CD4-positive, alpha-beta T cell (primary cell): ENCODE measurements around the gene DNAH9. TPM values are rescaled to one million over a fixed set of nuclear protein-coding genes. Genes with fewer than 3 reads are reported as not detected.

Experiments
- ATAC-seq: fragments of 200-7000 bp; cut with Tn5 transposase; one replicate; pipeline ENCODE4 v1.10.0; 2022; ENCODE audit warnings: mild to moderate bottlenecking; ENCODE audit not compliant: poor library complexity
- CTCF ChIA-PET: fragments of 350-600 bp; sonication (Branson Sonifier 250); formaldehyde crosslinking; loops from one replicate; lab custom pipeline; 2021; ENCODE audit warnings: antibody characterized with exemption, inconsistent platforms; lab: Charles Lee
- POLR2A ChIA-PET: fragments of 350-600 bp; sonication (Branson Sonifier 250); formaldehyde crosslinking; loops from one replicate; lab custom pipeline; 2021; ENCODE audit warnings: antibody characterized with exemption, inconsistent platforms; lab: Charles Lee
- DNase-seq, 14 experiments: peaks; one replicate each; pipeline ENCODE4 v3.0.0-alpha.2; 2013 to 2020; ENCODE audit warnings: mixed read lengths in 2 of 14
- H3K27ac ChIP-seq, 2 donors: one replicate each; pipeline versions ENCODE4 v1.5.1 to v1.7.0; 2013; ENCODE audit warnings: low read length in 2 of 2, low read depth in 1 of 2, mild to moderate bottlenecking in 1 of 2
- H3K27me3 ChIP-seq, 2 experiments: 1 replicate in 1 of 2; 2 replicates in 1 of 2; pipeline versions ENCODE4 v1.6.1 to v1.7.0; 2013; ENCODE audit warnings: low read length in 2 of 2, control low read depth in 1 of 2, mild to moderate bottlenecking in 1 of 2, moderate library complexity in 1 of 2; ENCODE audit not compliant: insufficient read depth in 2 of 2, control insufficient read depth in 1 of 2
- H3K36me3 ChIP-seq: one replicate; pipeline ENCODE4 v1.6.1; 2013; ENCODE audit warnings: low read length, control low read depth; ENCODE audit not compliant: insufficient read depth
- H3K4me1 ChIP-seq: one replicate; pipeline ENCODE4 v1.6.1; 2013; ENCODE audit warnings: low read length, control low read depth; ENCODE audit not compliant: insufficient read depth
- H3K4me3 ChIP-seq: one replicate; pipeline ENCODE4 v1.5.1; 2013; ENCODE audit warnings: mild to moderate bottlenecking, low read length, moderate library complexity
- H3K9me3 ChIP-seq, 2 experiments: 1 replicate in 1 of 2; 2 replicates in 1 of 2; pipeline versions ENCODE4 v1.6.1 to v1.7.0; 2013; ENCODE audit warnings: low read length in 2 of 2, mild to moderate bottlenecking in 2 of 2, control low read depth in 1 of 2, moderate library complexity in 1 of 2; ENCODE audit not compliant: control insufficient read depth in 1 of 2, insufficient read depth in 1 of 2
- H3K27ac Mint-ChIP-seq: one replicate; pipeline ENCODE4 v1.8.0; 2020; ENCODE audit warnings: mixed read lengths
- H3K27me3 Mint-ChIP-seq: one replicate; pipeline ENCODE4 v1.8.0; 2021; ENCODE audit warnings: mixed read lengths
- H3K36me3 Mint-ChIP-seq: one replicate; pipeline ENCODE4 v1.8.0; 2021; ENCODE audit warnings: low read depth, mixed read lengths
- H3K4me1 Mint-ChIP-seq: one replicate; pipeline ENCODE4 v1.8.0; 2021; ENCODE audit warnings: low read depth, mixed read lengths
- H3K4me3 Mint-ChIP-seq: one replicate; pipeline ENCODE4 v1.8.0; 2020; ENCODE audit warnings: mild to moderate bottlenecking, mixed read lengths
- H3K9me3 Mint-ChIP-seq: one replicate; pipeline ENCODE4 v1.8.0; 2020; ENCODE audit warnings: mixed read lengths
- intact Hi-C, 2 experiments: fragments of 100-400 bp; cut with DNase I in 1 of 2; cut with micrococcal nuclease in 1 of 2; formaldehyde crosslinking; loops; one replicate each; pipeline versions ENCODE4 v1.15.1 to v1.9.0; 2023 to 2025; cut with DNase I, micrococcal nuclease
- total RNA-seq, 174 experiments: library from RNA in 2 of 174; stranded (reverse) in 2 of 174; gene quantifications; one replicate each; pipeline ENCODE4 v1.2.3 and lab custom pipeline; 2021 to 2026
- TF ChIP-seq, protein P1 (sequence below): fragments of 200-600 bp; IDR thresholded peaks from one replicate; pipeline ENCODE4 v1.8.0; 2022; ENCODE audit warnings: antibody characterized with exemption, mild to moderate bottlenecking

Gene DNAH9
- total RNA-seq, 2 experiments from 2014 or later = not detected

DNA sequence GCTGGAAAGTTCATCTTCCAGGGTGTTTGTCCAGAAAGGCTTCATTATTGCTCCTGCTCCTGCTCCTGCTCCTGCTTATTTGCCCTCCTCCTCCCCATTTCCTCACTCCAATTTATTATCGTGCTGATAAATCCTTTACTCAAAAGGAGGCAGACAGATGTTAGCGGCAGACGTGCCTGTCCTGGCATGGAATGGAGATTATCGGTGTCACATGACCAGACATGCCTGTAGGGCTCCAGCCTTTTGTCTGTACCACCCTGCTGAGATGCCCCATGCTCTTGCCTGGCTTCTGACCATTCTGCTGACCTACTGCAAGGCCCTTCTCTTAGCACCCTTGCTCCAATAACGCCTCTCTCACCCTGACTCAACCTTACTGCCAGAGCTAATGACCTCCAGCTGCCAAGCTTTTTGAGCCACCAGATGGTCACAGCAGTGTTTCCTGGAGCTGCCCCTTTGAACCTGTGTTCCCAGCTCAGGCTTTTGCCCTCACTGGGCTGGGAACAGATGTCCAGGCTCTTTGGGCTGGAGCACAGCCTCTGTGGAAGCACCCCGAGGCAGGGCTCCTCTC lies 12.8 kb downstream of the DNAH9 start:
- TF ChIP-seq, protein P1, sequence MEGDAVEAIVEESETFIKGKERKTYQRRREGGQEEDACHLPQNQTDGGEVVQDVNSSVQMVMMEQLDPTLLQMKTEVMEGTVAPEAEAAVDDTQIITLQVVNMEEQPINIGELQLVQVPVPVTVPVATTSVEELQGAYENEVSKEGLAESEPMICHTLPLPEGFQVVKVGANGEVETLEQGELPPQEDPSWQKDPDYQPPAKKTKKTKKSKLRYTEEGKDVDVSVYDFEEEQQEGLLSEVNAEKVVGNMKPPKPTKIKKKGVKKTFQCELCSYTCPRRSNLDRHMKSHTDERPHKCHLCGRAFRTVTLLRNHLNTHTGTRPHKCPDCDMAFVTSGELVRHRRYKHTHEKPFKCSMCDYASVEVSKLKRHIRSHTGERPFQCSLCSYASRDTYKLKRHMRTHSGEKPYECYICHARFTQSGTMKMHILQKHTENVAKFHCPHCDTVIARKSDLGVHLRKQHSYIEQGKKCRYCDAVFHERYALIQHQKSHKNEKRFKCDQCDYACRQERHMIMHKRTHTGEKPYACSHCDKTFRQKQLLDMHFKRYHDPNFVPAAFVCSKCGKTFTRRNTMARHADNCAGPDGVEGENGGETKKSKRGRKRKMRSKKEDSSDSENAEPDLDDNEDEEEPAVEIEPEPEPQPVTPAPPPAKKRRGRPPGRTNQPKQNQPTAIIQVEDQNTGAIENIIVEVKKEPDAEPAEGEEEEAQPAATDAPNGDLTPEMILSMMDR = no peak
- Histone ChIP-seq H3K4me1 (no peaks in the 10 kb centered on the region), H3K27ac (no peak overlapping the region), H3K4me3 (no peak overlapping the region), H3K9me3 (peaks cover 0 to 5% of the 10 kb centered on the region in 2 experiments), H3K36me3 (no peaks in the 10 kb centered on the region), H3K27me3 (no peaks in the 10 kb centered on the region)
- intact Hi-C loops = no loop called here
- Mint-ChIP-seq H3K27me3 (peaks cover 7% of the 10 kb centered on the region), H3K9me3 (peaks cover 13% of the 10 kb centered on the region), H3K4me1 (no peaks in the 10 kb centered on the region), H3K27ac (no peak overlapping the region), H3K4me3 (no peak overlapping the region), H3K36me3 (no peaks in the 10 kb centered on the region)
- ATAC-seq = no peak
- POLR2A ChIA-PET = no interaction called here
- CTCF ChIA-PET = no interaction called here
- no peak for DNase-seq

DNA sequence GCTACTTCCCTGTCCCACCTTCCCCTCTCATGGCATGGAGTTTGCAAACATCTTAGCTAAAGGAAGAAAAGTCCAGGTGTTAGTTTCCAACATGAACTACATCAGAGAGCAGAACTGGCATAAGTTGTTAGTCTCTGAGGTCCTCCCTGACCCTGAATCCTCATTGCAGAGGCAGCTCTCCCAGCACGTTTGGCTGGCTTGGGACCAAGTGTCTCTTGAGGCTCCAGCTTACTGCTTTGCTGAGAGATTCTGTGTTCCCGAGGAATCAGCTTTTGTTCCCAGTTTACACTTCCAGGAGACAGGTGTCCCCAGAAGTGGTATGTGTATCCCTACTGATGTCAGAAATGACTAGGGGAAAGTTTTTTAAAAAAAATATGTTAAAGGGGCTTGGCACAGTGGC lies 14.7 kb downstream of the DNAH9 start:
- peaks cover 11% of the 10 kb centered on the region for H3K9me3 Mint-ChIP-seq
- no peaks in the 10 kb centered on the region for H3K4me1 Mint-ChIP-seq
- H3K36me3 ChIP-seq = no peaks in the 10 kb centered on the region
- TF ChIP-seq, protein P1 = no peak
- H3K27ac Mint-ChIP-seq = no peak overlapping the region
- H3K36me3 Mint-ChIP-seq = no peaks in the 10 kb centered on the region
- H3K4me3 Mint-ChIP-seq = no peak overlapping the region
- H3K27me3 ChIP-seq = peaks cover 0 to 2% of the 10 kb centered on the region in 2 experiments
- DNase-seq = no peak
- peaks cover 7% of the 10 kb centered on the region for H3K27me3 Mint-ChIP-seq
- intact Hi-C loops = no loop called here
- H3K27ac ChIP-seq = no peak overlapping the region
- ChIA-PET CTCF (no interaction called here), POLR2A (no interaction called here)
- H3K9me3 ChIP-seq = peaks cover 0 to 10% of the 10 kb centered on the region in 2 experiments
- H3K4me3 ChIP-seq = no peak overlapping the region
- H3K4me1 ChIP-seq = no peaks in the 10 kb centered on the region
- no peak for ATAC-seq

DNA sequence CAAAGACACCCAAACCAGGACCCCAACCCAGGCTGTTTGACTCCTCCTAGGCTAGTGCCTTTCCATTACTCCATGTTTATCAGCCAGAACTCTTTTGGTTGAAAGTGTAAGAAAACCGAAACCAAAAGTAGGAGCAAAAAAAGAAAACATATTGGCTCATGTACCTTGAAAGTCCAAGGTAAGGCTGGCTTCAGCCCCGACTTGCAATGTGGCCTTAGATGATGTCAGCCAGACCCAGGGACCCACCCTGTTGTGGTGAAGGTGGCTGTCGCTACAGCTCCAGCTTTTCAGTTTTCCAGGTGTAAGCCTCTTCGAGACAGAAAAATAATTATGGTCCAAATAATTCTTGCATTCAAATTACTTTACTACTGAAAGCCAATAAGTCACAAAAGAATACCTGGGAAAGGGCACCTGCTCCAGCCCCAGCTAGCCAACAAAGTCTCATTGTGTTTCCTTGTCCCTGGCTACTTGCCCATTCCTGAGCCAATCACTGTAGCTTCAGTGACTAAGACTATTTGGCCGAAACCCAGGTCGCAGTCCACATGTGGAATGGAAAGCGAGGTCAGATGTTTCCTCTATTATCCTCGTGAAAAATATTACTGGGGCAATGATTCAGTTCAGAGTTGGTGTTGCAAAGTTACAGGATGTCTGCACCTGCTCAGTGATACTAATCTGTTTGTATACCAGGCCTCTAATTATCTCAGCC lies 20.7 kb downstream of the DNAH9 start:
- Mint-ChIP-seq H3K4me1 (no peaks in the 10 kb centered on the region), H3K9me3 (peaks cover 5% of the 10 kb centered on the region), H3K36me3 (no peaks in the 10 kb centered on the region), H3K4me3 (no peak overlapping the region), H3K27me3 (no peaks in the 10 kb centered on the region), H3K27ac (no peak overlapping the region)
- Histone ChIP-seq H3K36me3 (no peaks in the 10 kb centered on the region), H3K27me3 (peaks cover 0 to 2% of the 10 kb centered on the region in 2 experiments), H3K27ac (no peak overlapping the region), H3K9me3 (peaks cover 0 to 8% of the 10 kb centered on the region in 2 experiments), H3K4me1 (no peaks in the 10 kb centered on the region), H3K4me3 (no peak overlapping the region)
- ChIA-PET POLR2A (no interaction called here), CTCF (no interaction called here)
- ATAC-seq (no peak), DNase-seq (no peak)
- intact Hi-C loops = no loop called here
- TF ChIP-seq, protein P1 = no peak
